DMS 273 (cell line): ENCODE measurements around the gene EVI2A.
"Not testable (repeated sequence)": the region's sequence is repeated elsewhere in the genome, so short reads cannot be mapped to it uniquely, and the experiment has no call there.

ENCODE experiments used
- DNase-seq: peaks from one replicate; lab custom pipeline; 2025; ENCODE audit not compliant: unreplicated experiment; lab: John Stamatoyannopoulos, UW

The EVI2A gene

GRCh38 chr17:31321481-31321880 is at the start of gene EVI2A:
EVI2A (minus strand) TSS chr17:31321622; CDS start chr17:31319013, 2,609 bp downstream.
- no peak for DNase-seq

- DNase-seq: no peak
Observed at GRCh38 chr17:31369266-31369665, 47.8 kb upstream of the EVI2A start.

GRCh38 chr17:31366088-31366487 is 44.7 kb upstream of the EVI2A start:
- no peak for DNase-seq

GRCh38 chr17:31364012-31364411 is 42.6 kb upstream of the EVI2A start:
- DNase-seq: no peak

- peak; percentile 38 for DNase-seq
Observed at GRCh38 chr17:31357839-31358394, 36.5 kb upstream of the EVI2A start.

- no peak for DNase-seq
Observed at GRCh38 chr17:31357091-31357490, 35.7 kb upstream of the EVI2A start.

- no peak for DNase-seq
Observed at GRCh38 chr17:31355935-31356334, 34.5 kb upstream of the EVI2A start.

GRCh38 chr17:31349454-31349853 is 28.0 kb upstream of the EVI2A start:
- DNase-seq: no peak

- not testable (repeated sequence) for DNase-seq
Observed at GRCh38 chr17:31345191-31345747, 23.8 kb upstream of the EVI2A start.

- DNase-seq: no peak
Observed at GRCh38 chr17:31339906-31340661, 18.7 kb upstream of the EVI2A start.

- DNase-seq: no peak
Observed at GRCh38 chr17:31329221-31329620, 7.8 kb upstream of the EVI2A start.

- DNase-seq: no peak
Observed at GRCh38 chr17:31328160-31328535, 6.7 kb upstream of the EVI2A start.

GRCh38 chr17:31327534-31328159 is 6.2 kb upstream of the EVI2A start:
- no peak for DNase-seq

- DNase-seq: no peak
Observed at GRCh38 chr17:31323551-31323950, 2.1 kb upstream of the EVI2A start.

- no peak for DNase-seq
Observed at GRCh38 chr17:31321966-31322365, 544 bp upstream of the EVI2A start.

- DNase-seq: no peak
Observed at GRCh38 chr17:31320791-31321190, 631 bp downstream of the EVI2A start.

GRCh38 chr17:31320241-31320640 is 1.2 kb downstream of the EVI2A start:
- no peak for DNase-seq

GRCh38 chr17:31318851-31319661 is 2.4 kb downstream of the EVI2A start:
- no peak for DNase-seq

- DNase-seq: peak; percentile 28
Observed at GRCh38 chr17:31318298-31318801, 3.1 kb downstream of the EVI2A start.

GRCh38 chr17:31314782-31315100 is 6.7 kb downstream of the EVI2A start:
- DNase-seq: no peak
